CD14-positive monocyte (primary cell): Measurements from ENCODE around the gene STMND1. TPM values are rescaled to one million over a fixed set of nuclear protein-coding genes. Genes with fewer than 3 reads are reported as not detected.
"Not testable (repeated sequence)": the region's sequence is repeated elsewhere in the genome, so short reads cannot be mapped to it uniquely, and the experiment has no call there.

ENCODE experiments used
- DNase-seq, 3 donors: peaks; one replicate each; pipeline ENCODE4 v3.0.0-alpha.2; 2011 to 2022
- H2AFZ ChIP-seq: 2 replicates; pipeline ENCODE4 v1.6.0; 2012; ENCODE audit warnings: mild to moderate bottlenecking, low read depth, low read length, inconsistent platforms; ENCODE audit not compliant: insufficient read depth, poor library complexity, severe bottlenecking
- H3K27ac ChIP-seq, 2 donors: 1 replicate in 1 of 2; 2 replicates in 1 of 2; pipeline ENCODE4 v1.5.1; 2012 to 2013; ENCODE audit warnings: low read length in 2 of 2, control low read depth in 1 of 2, inconsistent platforms in 1 of 2, low read depth in 1 of 2, mild to moderate bottlenecking in 1 of 2
- H3K27me3 ChIP-seq, 2 donors: one replicate each; pipeline versions ENCODE4 v1.6.0 to v1.6.1; 2011 to 2013; ENCODE audit warnings: low read length in 2 of 2; ENCODE audit not compliant: control insufficient read depth in 2 of 2, insufficient read depth in 2 of 2
- H3K36me3 ChIP-seq, 2 donors: replicated peaks in 1 of 2; 1 replicate in 1 of 2; 2 replicates in 1 of 2; pipeline versions ENCODE4 v1.5.1 to v1.6.1; 2012 to 2013; ENCODE audit warnings: low read length in 2 of 2, control low read depth in 1 of 2, inconsistent platforms in 1 of 2, mild to moderate bottlenecking in 1 of 2; ENCODE audit not compliant: insufficient read depth in 2 of 2, control insufficient read depth in 1 of 2
- H3K4me1 ChIP-seq, 2 donors: 1 replicate in 1 of 2; 2 replicates in 1 of 2; pipeline versions ENCODE4 v1.5.1 to v1.6.1; 2012 to 2013; ENCODE audit warnings: low read length in 2 of 2, control low read depth in 1 of 2, inconsistent platforms in 1 of 2, mild to moderate bottlenecking in 1 of 2, moderate library complexity in 1 of 2; ENCODE audit not compliant: insufficient read depth in 2 of 2, control insufficient read depth in 1 of 2
- H3K4me2 ChIP-seq: replicated peaks from 2 replicates; pipeline ENCODE3; 2012; ENCODE audit warnings: low read length, moderate library complexity, mild to moderate bottlenecking; ENCODE audit not compliant: poor library complexity, severe bottlenecking; ENCODE audit errors: extremely low read depth
- H3K4me3 ChIP-seq, 3 experiments: fragments of 200-600 bp in 1 of 3; sonication (generic) in 1 of 3; replicated peaks in 1 of 3; 1 replicate in 2 of 3; 2 replicates in 1 of 3; pipeline ENCODE4 v1.5.1; 2011 to 2013; ENCODE audit warnings: low read length in 3 of 3, mild to moderate bottlenecking in 3 of 3, control low read depth in 2 of 3, low read depth in 2 of 3, inconsistent platforms in 1 of 3, moderate library complexity in 1 of 3
- H3K79me2 ChIP-seq: 2 replicates; pipeline ENCODE4 v1.6.0; 2012; ENCODE audit warnings: mild to moderate bottlenecking, control low read depth, inconsistent platforms, low read length, moderate library complexity; ENCODE audit not compliant: insufficient read depth
- H3K9ac ChIP-seq: 2 replicates; pipeline ENCODE4 v1.6.0; 2017; ENCODE audit warnings: low read length, mild to moderate bottlenecking; ENCODE audit not compliant: insufficient read depth, poor library complexity, severe bottlenecking
- H3K9me3 ChIP-seq, 2 donors: replicated peaks in 1 of 2; 1 replicate in 1 of 2; 2 replicates in 1 of 2; pipeline versions ENCODE4 v1.5.1 to v1.6.1; 2012 to 2013; ENCODE audit warnings: low read length in 2 of 2, control low read depth in 1 of 2; ENCODE audit not compliant: control insufficient read depth in 1 of 2, insufficient read depth in 1 of 2
- H4K20me1 ChIP-seq: 2 replicates; pipeline ENCODE4 v1.6.0; 2012; ENCODE audit warnings: mild to moderate bottlenecking, low read length, control low read depth, moderate library complexity; ENCODE audit not compliant: insufficient read depth
- H3K27ac Mint-ChIP-seq, 7 donors: one replicate each; pipeline ENCODE4 v1.8.0; 2020; ENCODE audit warnings: mild to moderate bottlenecking in 7 of 7, mixed read lengths in 7 of 7, moderate library complexity in 6 of 7, inconsistent platforms in 2 of 7
- H3K27me3 Mint-ChIP-seq, 3 donors: one replicate each; pipeline ENCODE4 v1.8.0; 2021 to 2022; ENCODE audit warnings: low read depth in 3 of 3, mild to moderate bottlenecking in 3 of 3, mixed read lengths in 3 of 3, moderate library complexity in 3 of 3, inconsistent platforms in 1 of 3
- H3K36me3 Mint-ChIP-seq, 2 donors: one replicate each; pipeline ENCODE4 v1.8.0; 2020; ENCODE audit warnings: mixed read lengths in 2 of 2, inconsistent platforms in 1 of 2, mild to moderate bottlenecking in 1 of 2
- H3K4me1 Mint-ChIP-seq: one replicate; pipeline ENCODE4 v1.8.0; 2020; ENCODE audit warnings: mild to moderate bottlenecking, mixed read lengths
- H3K4me3 Mint-ChIP-seq, 2 donors: one replicate each; pipeline ENCODE4 v1.8.0; 2020; ENCODE audit warnings: mild to moderate bottlenecking in 2 of 2, mixed read lengths in 2 of 2, moderate library complexity in 1 of 2
- H3K9me3 Mint-ChIP-seq, 7 donors: one replicate each; pipeline ENCODE4 v1.8.0; 2020 to 2022; ENCODE audit warnings: mixed read lengths in 7 of 7, mild to moderate bottlenecking in 6 of 7, moderate library complexity in 6 of 7, inconsistent platforms in 2 of 7
- CTCF ChIP-seq: fragments of 200-600 bp; IDR thresholded peaks from one replicate; pipeline ENCODE4 v1.8.0; 2022; ENCODE audit warnings: antibody characterized with exemption, mild to moderate bottlenecking
- WGBS: methylation state at CpG from one replicate; pipeline ENCODE4 v1.1.5; 2013; ENCODE audit warnings: missing lambda C conversion rate; ENCODE audit not compliant: insufficient coverage; 5-methylcytosine and 5-hydroxymethylcytosine counted together
- intact Hi-C, 2 donors: fragments of 100-400 bp; cut with micrococcal nuclease; formaldehyde crosslinking; loops; one replicate each; pipeline versions ENCODE4 v1.15.0 to v1.15.1; 2023
- polyA plus RNA-seq, 3 donors: library from polyadenylated mRNA; depleted of rRNA in 1 of 3; unstranded in 2 of 3; stranded (reverse) in 1 of 3; fragments of 300-500 nt in 2 of 3; fragments of >200 nt in 1 of 3; fragmentation: Illumina TruSeq in 2 of 3; gene quantifications; 1 replicate in 2 of 3; 2 replicates in 1 of 3; pipeline ENCODE4 v1.2.3, GENCODE V29; 2012 to 2021

Gene STMND1
- polyA plus RNA-seq, 3 donors, result not detected

GRCh38 chr6:17073596-17073995, 28.3 kb upstream of the STMND1 start:
- H3K4me3 Mint-ChIP-seq, H3K9ac ChIP-seq, H3K27me3 ChIP-seq, H3K4me1 ChIP-seq, H3K27ac ChIP-seq, H3K79me2 ChIP-seq, H3K27me3 Mint-ChIP-seq, H3K36me3 Mint-ChIP-seq, H3K4me3 ChIP-seq, intact Hi-C loops, DNase-seq, H3K36me3 ChIP-seq, H3K4me2 ChIP-seq, H3K4me1 Mint-ChIP-seq, H3K27ac Mint-ChIP-seq, H2AFZ ChIP-seq, H4K20me1 ChIP-seq: not testable (repeated sequence)
- H3K9me3 ChIP-seq, result peaks cover 12 to 21% of the 10 kb centered on the region in 2 donors
- peaks cover 23 to 64% (median 43%) of the 10 kb centered on the region in 7 donors for H3K9me3 Mint-ChIP-seq
- 82% methylated on average over 2 of the region's 2 CpGs for WGBS

- Histone ChIP-seq H3K4me2 (no peak overlapping the region), H3K4me1 (no peaks in the 10 kb centered on the region), H3K9ac (no peak overlapping the region), H3K27me3 (no peaks in the 10 kb centered on the region), H3K36me3 (no peaks in the 10 kb centered on the region), H3K27ac (no peak overlapping the region), H3K4me3 (no peak overlapping the region), H3K9me3 (peaks cover 0 to under 1% of the 10 kb centered on the region in 2 donors), H4K20me1 (no peaks in the 10 kb centered on the region), H2AFZ (no peak overlapping the region), H3K79me2 (no peaks in the 10 kb centered on the region)
- no peak for TF ChIP-seq CTCF
- no CpG with 5 or more reads among the region's 4 CpGs for WGBS
- H3K27ac Mint-ChIP-seq, result no peak overlapping the region
- H3K36me3 Mint-ChIP-seq, result no peaks in the 10 kb centered on the region
- no peak overlapping the region for H3K4me3 Mint-ChIP-seq
- no peak for DNase-seq
- peaks cover 4 to 11% (median 5%) of the 10 kb centered on the region in 7 donors for H3K9me3 Mint-ChIP-seq
- peaks cover 0 to 6% (median 5%) of the 10 kb centered on the region in 3 donors for H3K27me3 Mint-ChIP-seq
- H3K4me1 Mint-ChIP-seq, result no peaks in the 10 kb centered on the region
- intact Hi-C loops, result no loop called here
Observed at GRCh38 chr6:17081273-17081672, 20.6 kb upstream of the STMND1 start.
